NCI-H1417 treated with DMSO at 0.1 percent for 48 hours (cell line): ENCODE data around the gene RBM8A.

Experiments
- DNase-seq: peaks from one replicate; lab custom pipeline; 2025; lab: John Stamatoyannopoulos, UW

RBM8A gene

GRCh38 chr1:145874646-145875045 lies 52.6 kb downstream of the RBM8A start:
- no peak for DNase-seq

GRCh38 chr1:145871994-145872924 lies 55.0 kb downstream of the RBM8A start:
- no peak for DNase-seq
